MV-4-11 (cell line): ENCODE data around the gene PXDN.
"Not testable (repeated sequence)": the region's sequence is repeated elsewhere in the genome, so short reads cannot be mapped to it uniquely, and the experiment has no call there.

Experiments used
- DNase-seq: peaks from one replicate; lab custom pipeline; 2025; lab: John Stamatoyannopoulos, UW

PXDN gene

GRCh38 chr2:1681323-1682180 is 62.8 kb downstream of the PXDN start:
- DNase-seq, result no peak

DNA sequence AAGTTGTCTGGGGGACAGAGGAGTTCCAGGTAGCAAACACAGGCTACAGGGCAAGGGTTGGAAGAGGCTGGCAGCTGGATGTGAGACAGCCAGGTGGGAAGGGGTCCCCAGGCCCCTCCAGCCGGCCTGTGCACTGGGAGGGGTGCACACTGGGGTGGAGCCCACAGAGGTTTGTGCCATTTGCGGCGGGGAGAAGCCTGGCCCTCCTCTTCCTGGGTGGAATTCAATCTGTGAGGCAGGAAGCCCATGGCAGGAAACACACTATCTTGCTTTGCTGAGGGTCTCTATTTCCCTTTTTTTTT is 63.3 kb downstream of the PXDN start:
- no peak for DNase-seq

- DNase-seq, result no peak
Observed at GRCh38 chr2:1680222-1681016, 63.9 kb downstream of the PXDN start.

DNA sequence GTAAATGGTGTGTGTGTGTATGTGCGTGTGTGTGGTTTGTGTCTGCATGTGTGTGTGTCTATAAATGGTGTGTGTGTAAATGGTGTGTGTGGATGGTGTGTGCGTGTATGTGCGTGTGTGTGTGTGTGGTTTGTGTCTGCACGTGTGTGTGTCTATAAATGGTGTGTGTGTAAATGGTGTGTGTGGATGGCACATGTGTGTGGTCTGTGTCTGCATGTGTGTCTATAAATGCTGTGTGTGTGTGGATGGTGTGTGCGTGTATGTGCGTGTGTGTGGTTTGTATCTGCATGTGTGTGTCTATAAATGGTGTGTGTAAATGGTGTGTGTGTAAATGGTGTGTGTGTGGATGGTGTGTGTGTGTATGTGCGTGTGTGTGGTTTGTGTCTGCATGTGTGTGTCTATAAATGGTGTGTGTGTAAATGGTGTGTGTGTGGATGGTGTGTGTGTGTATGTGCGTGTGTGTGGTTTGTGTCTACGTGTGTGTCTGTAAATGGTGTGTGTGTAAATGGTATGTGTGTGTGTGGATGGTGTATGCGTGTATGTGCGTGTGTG is 64.8 kb downstream of the PXDN start:
- DNase-seq, result not testable (repeated sequence)

GRCh38 chr2:1679065-1679464 is 65.2 kb downstream of the PXDN start:
- not testable (repeated sequence) for DNase-seq

- no peak for DNase-seq
Observed at GRCh38 chr2:1678609-1679008, 65.7 kb downstream of the PXDN start.

GRCh38 chr2:1677821-1678165 is 66.5 kb downstream of the PXDN start:
- DNase-seq, result no peak

DNA sequence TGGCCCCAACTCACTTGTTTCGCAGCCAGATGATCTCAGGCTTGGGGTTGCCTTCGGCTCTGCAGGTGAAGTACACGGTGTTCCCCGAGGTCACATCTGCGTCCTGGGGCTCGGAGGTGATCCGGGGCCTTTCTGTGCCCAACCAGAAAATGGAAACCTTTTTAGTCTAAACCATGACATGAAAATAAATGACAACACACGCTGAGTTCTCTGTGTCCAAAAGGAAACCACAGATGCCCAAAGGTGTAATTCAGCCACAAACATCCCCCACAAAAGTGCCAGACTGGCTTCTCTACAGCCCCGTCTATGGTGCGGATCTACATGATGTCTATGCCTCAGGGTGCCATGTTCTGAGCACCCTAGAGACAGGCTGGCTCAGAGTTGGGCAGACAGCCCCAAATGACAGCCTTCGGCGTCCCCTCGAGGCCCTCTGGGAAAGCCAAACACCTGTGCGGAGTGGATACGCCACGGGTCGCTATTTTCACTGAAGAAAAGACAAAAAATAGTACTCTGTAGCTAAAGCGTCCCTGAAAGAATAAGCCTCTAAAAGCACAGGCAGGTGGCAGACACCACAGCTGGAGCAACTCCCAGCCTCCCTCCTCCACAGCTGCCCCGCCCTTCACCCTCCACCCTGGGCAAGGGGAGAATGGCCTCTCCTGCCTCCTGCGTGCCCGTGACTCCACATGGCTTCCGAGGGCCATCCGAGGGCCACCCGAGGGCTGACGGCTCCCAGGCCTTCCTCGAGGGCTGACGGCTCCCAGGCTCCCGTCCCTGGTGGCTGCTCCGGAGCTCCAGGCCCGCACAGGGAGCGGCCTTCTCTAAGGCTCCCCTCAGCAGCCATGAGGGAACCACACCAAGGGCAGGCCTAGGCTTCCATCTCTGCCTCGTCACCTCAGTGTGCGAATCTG is 67.1 kb downstream of the PXDN start:
- DNase-seq, result no peak

DNA sequence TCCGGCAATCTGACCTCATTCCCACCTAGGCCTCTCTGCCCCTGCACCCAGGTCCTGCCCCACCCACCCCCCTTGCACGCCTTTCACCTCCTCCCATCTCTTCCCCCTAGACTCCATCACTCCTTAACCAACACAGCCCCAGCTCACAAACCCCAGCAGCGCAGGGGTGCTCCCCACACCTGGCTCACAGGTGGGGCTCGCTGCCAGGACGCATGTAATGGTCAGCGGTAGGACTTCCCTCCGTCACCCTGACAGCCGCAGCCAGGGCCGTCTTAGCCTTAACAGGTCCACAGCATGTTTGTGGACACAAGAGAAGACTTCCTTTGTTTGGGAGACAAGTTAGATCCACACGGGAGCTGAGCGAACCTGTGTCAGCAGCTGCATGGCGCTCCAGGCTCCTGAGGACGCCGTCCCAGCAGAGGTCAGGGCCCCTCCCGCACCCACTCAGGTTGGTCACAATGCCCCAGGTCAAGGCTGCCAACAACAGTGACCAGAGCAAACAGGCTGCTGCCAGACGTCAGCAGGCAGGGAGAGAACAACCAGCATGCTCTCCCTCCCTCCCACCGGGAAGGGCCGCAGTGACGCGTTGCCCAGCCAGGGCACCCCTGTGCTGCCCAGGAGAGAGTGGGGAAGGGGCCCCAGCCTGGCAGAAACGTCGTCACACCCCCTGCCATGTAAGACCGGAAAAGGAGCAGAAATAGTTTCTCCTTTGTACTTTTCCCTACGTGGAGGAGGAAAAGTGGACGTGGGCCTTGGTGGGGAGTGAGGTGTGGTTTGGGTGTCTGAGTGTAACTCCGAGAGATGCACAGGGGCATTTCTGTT is 68.0 kb downstream of the PXDN start:
- no peak for DNase-seq

DNA sequence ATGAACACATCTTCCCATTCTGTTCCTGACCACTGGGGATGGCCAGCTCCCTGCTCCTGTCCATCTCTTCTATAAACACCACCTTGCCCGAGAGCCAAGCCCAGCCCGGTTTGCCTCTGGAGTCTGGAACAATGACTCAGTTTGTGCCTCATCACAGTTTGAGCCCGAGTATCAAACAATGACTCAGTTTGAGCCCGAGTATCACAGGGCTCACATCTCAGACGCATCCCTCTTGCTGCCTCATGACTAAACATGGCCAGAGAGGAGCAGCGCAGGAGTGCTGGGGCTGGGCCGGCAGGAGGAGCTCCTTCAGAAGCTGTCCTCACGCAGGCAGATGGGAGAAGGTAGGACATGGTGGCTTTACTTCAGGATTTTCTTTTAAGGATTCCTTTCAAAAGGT is 68.7 kb downstream of the PXDN start:
- no peak for DNase-seq

GRCh38 chr2:1674766-1675397 is 69.4 kb downstream of the PXDN start:
- DNase-seq, result no peak

- DNase-seq, result no peak
Observed at GRCh38 chr2:1674276-1674675, 70.0 kb downstream of the PXDN start.

DNA sequence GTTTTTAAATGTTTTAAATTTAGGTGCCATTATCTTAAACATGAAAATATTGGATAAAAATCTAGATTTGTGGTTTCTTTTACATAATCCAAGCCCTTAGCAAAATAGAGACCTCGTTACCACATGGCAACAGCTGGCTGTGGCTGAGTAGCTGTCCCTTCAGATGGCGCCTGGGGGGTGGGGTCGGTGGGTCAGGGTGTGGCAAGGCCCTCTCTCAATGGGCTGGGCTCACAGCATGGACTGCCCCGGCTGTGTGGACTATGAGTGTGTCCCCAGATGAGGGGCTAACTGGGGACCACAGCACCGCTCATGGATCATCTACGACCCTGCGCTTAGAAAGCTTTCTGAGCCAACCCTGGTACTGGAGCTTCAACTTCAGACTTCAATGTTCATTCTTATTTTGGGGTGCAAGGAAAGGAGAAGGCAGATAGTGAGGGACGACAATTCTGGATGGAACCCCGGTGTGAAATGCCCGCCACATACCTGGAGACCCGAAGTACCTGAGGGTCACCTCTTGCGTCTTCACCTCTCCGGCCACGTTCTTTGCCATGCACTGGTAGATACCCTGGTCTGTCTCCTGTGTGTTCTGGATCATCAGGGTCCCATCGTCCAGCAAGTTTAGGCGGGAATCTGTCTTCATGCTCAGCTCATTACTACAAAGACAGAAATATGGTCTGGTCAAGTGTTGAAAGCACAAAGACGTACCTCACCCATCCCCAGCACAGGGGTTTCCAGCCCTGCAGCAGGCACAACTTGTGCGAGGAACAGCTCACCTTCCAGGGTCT is 71.0 kb downstream of the PXDN start:
- DNase-seq, result no peak

DNA sequence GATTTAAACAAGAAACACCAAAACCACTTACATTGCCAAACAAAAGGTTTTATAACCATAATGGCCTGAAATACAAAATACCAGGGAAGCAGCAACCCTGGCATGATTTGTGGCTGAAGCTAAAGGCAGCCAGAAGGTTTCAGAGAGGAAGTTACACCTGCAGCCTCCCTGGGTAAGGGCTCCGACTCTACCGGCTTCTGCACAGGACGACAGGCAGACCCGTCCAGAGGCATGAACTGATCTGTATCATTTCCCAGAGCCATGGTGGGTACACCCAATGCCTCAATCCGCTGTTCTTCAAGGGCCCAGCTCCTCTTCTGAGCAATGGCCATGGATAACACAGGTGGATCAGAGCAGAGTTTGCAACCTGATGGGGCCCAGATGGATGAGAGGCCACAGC is 71.6 kb downstream of the PXDN start:
- no peak for DNase-seq

- no peak for DNase-seq
Observed at GRCh38 chr2:1671916-1672315, 72.4 kb downstream of the PXDN start.

DNA sequence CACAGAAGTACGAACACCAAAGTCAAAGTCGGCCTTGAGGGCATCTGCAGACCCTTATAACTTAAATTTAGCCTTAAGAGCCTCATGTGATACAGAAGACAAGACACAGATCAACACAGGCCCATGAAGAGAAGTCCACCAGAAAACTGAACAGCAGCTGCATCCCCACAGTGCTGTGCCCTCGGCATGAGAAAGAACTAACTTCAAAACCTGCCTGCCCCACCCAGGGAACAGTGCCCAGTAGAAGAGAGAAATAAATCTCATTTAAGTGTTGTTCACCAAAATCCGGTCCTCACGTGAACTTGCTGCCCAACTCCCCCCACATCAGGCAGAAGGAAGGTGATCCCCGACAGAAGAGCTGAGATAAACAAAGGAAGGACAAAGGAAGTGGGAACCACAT is 73.7 kb downstream of the PXDN start:
- DNase-seq, result no peak

GRCh38 chr2:1665761-1666505 is 78.4 kb downstream of the PXDN start:
- DNase-seq, result no peak

DNA sequence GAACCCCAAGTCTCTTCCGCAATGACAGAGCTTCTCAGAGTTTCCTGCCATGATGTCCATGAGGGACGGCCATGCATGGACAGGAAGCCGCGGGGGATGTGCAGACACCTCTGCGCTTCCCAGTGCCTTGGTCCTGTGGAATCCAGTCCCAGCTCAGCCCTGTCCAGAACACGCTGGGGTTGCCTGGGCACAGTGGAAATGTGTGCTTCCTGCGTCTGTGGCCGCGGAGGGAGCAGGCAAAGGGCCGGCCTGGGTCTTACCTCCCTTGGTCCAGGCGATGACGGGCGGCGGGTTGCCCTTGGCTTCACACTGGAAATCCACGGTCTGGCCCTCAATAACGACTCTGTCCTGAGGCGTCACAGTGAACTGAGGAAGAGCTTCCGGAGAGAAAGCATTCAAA is 79.6 kb downstream of the PXDN start:
- no peak for DNase-seq

DNA sequence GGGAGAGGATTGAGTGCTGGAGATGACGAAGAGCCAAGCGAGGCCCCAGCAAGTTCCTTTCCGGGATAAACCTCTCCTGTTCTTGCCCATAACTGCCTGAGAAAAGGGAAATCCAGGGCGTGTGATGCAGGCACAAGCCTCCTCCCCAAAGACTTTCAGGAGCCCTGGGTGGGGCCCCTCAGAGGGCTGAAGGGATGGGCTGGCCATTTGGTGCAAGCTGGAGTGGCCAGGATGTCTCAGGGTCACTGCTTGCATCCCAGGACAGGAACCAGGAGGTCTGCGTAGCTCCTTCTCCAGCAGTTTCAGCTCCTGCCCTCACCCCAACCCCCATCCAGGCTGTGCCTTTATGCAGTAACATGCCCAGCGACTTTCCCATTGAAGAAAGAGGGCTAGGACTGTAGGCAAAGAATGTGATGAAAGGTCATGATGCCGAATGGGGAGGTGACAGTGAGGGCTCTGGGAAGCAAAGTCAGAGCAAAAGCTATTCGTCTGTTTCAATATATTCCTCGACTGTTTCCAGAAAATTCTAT is 80.2 kb downstream of the PXDN start:
- no peak for DNase-seq
